ENCODE measurements around the gene EPHA1. TPM values are rescaled to one million over a fixed set of nuclear protein-coding genes. Genes with fewer than 3 reads are reported as not detected.

EPHA1 gene
- total RNA-seq, 1 experiment from 2014 or later = 1.2 TPM

- no peak for TF ChIP-seq EZH2 (IDR thresholded peaks at IDR 0.05; ENCODE audit: borderline replicate concordance, low read depth, low read length, poor library complexity, severe bottlenecking)
- TF ChIP-seq, protein P1, sequence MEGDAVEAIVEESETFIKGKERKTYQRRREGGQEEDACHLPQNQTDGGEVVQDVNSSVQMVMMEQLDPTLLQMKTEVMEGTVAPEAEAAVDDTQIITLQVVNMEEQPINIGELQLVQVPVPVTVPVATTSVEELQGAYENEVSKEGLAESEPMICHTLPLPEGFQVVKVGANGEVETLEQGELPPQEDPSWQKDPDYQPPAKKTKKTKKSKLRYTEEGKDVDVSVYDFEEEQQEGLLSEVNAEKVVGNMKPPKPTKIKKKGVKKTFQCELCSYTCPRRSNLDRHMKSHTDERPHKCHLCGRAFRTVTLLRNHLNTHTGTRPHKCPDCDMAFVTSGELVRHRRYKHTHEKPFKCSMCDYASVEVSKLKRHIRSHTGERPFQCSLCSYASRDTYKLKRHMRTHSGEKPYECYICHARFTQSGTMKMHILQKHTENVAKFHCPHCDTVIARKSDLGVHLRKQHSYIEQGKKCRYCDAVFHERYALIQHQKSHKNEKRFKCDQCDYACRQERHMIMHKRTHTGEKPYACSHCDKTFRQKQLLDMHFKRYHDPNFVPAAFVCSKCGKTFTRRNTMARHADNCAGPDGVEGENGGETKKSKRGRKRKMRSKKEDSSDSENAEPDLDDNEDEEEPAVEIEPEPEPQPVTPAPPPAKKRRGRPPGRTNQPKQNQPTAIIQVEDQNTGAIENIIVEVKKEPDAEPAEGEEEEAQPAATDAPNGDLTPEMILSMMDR (conservative IDR thresholded peaks at IDR 0.05; ENCODE audit: low read depth, low read length) = no peak
- no peak overlapping the region for H3K27ac ChIP-seq (ENCODE audit: low read depth, low read length, poor library complexity, severe bottlenecking)
- H3K4me1 ChIP-seq (ENCODE audit: insufficient read depth, low read length, poor library complexity, severe bottlenecking) = peaks cover 22% of the 10 kb centered on the region
- BruUV-seq (replicated peaks) = no TSS peak
- peaks cover 11% of the 10 kb centered on the region for H3K36me3 ChIP-seq (ENCODE audit: insufficient read depth, low read length, poor library complexity, severe bottlenecking)
- intact Hi-C loops (cut with micrococcal nuclease; ENCODE audit: unreplicated experiment) = no loop called here
- POLR2A ChIA-PET (ENCODE audit: low non-redundant PET) = interaction anchor here (0.6 kb wide), 1 partner anchor 27 kb away, joined by 3 read pairs; no protein-coding TSS in a partner anchor
- no peak overlapping the region for H3K4me3 ChIP-seq (ENCODE audit: low read depth, low read length, poor library complexity, severe bottlenecking)
- no peaks in the 10 kb centered on the region for H3K9me3 ChIP-seq (ENCODE audit: low read depth, low read length, poor library complexity, severe bottlenecking)
- no peak for DNase-seq (ENCODE audit: low spot score)
- H3K27me3 ChIP-seq (replicated peaks; ENCODE audit: insufficient read depth, low read depth, low read length, poor library complexity) = no peaks in the 10 kb centered on the region
- CTCF ChIA-PET = no interaction called here
Observed at GRCh38 chr7:143384148-143384547, 24.5 kb downstream of the EPHA1 start.

GRCh38 chr7:143383642-143383957, 25.1 kb downstream of the EPHA1 start:
- Histone ChIP-seq H3K27me3 (replicated peaks; ENCODE audit: insufficient read depth, low read depth, low read length, poor library complexity) (no peaks in the 10 kb centered on the region), H3K9me3 (ENCODE audit: low read depth, low read length, poor library complexity, severe bottlenecking) (no peaks in the 10 kb centered on the region), H3K27ac (ENCODE audit: low read depth, low read length, poor library complexity, severe bottlenecking) (no peak overlapping the region), H3K4me3 (ENCODE audit: low read depth, low read length, poor library complexity, severe bottlenecking) (no peak overlapping the region), H3K4me1 (ENCODE audit: insufficient read depth, low read length, poor library complexity, severe bottlenecking) (peaks cover 27% of the 10 kb centered on the region), H3K36me3 (ENCODE audit: insufficient read depth, low read length, poor library complexity, severe bottlenecking) (peaks cover 5% of the 10 kb centered on the region)
- intact Hi-C loops (cut with micrococcal nuclease; ENCODE audit: unreplicated experiment) = no loop called here
- no peak for DNase-seq (ENCODE audit: low spot score)
- no TSS peak for BruUV-seq (replicated peaks)
- ChIA-PET CTCF (no interaction called here), POLR2A (ENCODE audit: low non-redundant PET) (no interaction called here)
- TF ChIP-seq, protein P1 (conservative IDR thresholded peaks at IDR 0.05; ENCODE audit: low read depth, low read length) = no peak
- no peak for TF ChIP-seq EZH2 (IDR thresholded peaks at IDR 0.05; ENCODE audit: borderline replicate concordance, low read depth, low read length, poor library complexity, severe bottlenecking)

DNA sequence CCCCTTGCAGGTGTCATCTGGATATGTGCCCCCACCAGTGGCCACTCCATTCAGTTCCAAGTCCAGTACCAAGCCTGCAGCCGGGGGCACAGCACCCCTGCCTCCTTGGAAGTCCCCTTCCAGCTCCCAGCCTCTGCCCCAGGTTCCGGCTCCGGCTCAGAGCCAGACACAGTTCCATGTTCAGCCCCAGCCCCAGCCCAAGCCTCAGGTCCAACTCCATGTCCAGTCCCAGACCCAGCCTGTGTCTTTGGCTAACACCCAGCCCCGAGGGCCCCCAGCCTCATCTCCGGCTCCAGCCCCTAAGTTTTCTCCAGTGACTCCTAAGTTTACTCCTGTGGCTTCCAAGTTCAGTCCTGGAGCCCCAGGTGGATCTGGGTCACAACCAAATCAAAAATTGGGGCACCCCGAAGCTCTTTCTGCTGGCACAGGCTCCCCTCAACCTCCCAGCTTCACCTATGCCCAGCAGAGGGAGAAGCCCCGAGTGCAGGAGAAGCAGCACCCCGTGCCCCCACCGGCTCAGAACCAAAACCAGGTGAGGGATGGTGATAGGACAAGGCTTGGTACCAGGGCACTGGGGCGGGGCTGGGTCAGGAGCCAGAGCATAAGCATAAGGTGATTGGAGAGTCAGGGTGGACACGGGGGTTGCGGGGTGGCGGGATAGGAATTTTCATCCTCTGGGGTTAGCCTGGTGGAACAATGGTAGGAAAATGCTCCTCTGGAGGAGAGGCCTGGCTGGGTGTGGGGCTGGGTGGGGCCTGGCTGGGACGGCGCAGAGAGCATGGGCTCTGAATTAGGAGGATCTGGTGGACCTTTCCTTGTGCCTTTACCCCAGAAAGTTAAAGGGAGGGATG, 25.6 kb downstream of the EPHA1 start:
- ChIA-PET POLR2A (ENCODE audit: low non-redundant PET) (no interaction called here), CTCF (no interaction called here)
- Histone ChIP-seq H3K9me3 (ENCODE audit: low read depth, low read length, poor library complexity, severe bottlenecking) (no peaks in the 10 kb centered on the region), H3K4me1 (ENCODE audit: insufficient read depth, low read length, poor library complexity, severe bottlenecking) (peaks cover 33% of the 10 kb centered on the region), H3K4me3 (ENCODE audit: low read depth, low read length, poor library complexity, severe bottlenecking) (no peak overlapping the region), H3K27me3 (replicated peaks; ENCODE audit: insufficient read depth, low read depth, low read length, poor library complexity) (no peaks in the 10 kb centered on the region), H3K27ac (ENCODE audit: low read depth, low read length, poor library complexity, severe bottlenecking) (no peak overlapping the region), H3K36me3 (ENCODE audit: insufficient read depth, low read length, poor library complexity, severe bottlenecking) (no peaks in the 10 kb centered on the region)
- no peak for DNase-seq (ENCODE audit: low spot score)
- TF ChIP-seq, protein P1 (conservative IDR thresholded peaks at IDR 0.05; ENCODE audit: low read depth, low read length) = no peak
- no peak for TF ChIP-seq EZH2 (IDR thresholded peaks at IDR 0.05; ENCODE audit: borderline replicate concordance, low read depth, low read length, poor library complexity, severe bottlenecking)
- intact Hi-C loops (cut with micrococcal nuclease; ENCODE audit: unreplicated experiment) = no loop called here
- BruUV-seq (replicated peaks) = TSS peak; percentile 61

Measured in A673 (cell line).